ENCODE data around the gene FGGY.
"Not testable (repeated sequence)": the region's sequence is repeated elsewhere in the genome, so short reads cannot be mapped to it uniquely, and the experiment has no call there.

The FGGY gene

DNA sequence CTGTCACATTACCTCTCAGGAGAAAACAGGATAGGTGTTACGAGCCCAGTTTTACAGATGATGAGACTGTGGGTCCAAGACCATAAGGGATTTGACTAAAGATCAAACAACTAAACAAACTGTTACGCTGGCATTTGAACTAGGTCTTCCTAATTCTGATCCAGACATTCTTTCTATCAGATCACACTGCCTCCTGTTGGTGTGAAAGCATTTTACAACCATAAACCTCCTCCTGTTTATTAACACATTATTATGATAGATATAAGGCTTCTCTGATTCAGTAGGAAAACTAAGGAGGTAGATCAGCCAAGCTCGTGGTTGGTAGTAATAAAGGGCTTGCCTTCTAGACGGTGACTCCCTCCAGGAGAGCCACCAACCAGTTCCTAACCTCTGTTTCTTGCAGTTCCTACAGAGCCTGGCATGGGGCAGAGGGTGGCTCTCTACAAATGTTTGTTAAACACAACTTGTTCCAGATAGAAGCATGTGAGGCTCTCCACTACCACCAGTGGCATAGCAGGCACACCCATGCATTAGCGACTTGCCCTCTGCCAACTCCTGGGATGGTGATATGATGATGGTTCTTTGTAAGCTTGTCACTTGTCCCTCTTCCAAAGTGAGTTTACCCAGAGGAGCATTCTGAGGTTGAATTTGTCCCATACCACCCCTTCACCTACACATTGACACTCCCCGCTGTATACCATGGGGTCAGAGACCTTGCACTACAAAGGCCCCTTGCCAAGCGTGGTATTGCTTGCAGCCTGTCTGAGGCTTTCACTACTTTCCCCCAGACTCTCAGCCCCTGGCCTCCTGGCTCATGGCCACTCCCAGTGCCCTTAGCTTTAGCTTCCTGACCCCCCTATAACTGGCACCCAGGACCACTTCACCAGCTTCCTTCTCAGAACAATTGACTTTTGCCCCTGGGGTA is 421.4 kb downstream of the FGGY start:
- DNase-seq = no peak

DNA sequence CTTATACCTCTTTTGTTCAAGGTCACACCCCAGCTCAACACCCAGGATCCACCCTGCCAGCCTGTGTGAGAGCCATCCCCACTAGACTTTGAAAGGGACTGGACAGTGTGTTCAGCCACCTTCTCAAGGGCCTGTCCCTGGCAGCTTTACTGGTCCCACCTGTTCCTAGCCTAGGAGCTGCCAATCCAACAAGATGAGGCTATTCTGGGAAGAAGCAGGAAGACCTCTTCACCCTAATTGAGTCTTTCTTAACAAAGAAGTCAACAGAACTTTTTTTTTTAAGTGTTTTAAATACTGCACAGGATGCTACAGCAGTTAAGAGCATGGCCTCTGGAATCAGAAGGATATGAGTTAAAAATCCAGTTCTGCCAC is 422.1 kb downstream of the FGGY start:
- no peak for DNase-seq

DNA sequence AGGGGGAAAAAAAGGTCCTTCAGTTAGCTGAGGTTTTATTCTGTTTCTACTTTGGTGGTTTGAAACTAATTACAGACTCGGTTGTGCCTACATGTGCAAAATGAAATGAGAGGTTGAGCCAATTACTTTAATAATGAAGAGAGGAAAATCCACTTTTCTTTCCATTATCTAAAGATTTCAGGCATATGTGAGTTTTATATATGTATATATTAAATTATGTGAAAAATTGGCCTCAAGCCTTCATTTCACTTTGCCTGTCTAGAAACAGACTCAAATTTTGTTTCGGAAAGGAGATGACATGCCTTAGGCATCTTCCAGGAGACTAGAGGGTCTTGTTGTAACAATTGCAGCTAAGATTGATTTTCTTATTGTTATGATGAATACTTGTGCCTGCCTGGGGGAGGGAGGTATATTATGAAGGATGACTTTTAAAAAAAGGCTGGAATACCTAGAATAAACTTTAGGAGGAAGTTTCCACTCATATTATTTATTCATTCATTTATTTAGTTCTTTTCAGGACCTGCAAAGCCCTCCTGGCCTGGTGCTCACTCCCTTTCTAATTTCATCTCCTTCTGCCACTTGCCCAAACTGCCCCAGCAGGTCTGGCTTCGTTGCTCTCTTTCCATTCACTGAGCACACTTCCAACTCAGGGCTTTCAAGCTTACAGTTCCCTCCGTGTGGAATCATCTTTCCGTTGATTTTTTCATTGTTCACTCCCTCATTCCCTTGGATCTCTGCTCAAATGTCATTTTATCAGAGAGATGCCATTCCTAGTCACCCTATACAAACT is 423.6 kb downstream of the FGGY start:
- DNase-seq = no peak

DNA sequence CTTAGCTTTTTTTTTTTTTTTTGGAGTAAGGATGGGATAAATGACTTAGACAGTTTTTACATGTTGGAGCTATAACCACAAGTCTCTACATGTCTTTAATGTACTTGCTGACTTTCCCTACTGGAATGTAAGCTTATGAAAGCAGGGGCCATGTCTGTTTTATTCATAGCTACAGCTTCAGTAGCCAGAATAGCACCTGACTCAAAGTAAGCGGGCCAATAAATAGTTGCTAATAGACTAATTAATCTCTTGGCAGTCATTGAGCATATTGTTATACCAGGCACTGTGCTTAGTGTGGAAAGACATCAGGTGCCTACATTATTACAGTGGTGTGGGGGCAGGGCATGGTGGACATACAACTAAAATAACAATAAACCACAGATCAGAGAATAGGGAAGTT is 433.4 kb downstream of the FGGY start:
- no peak for DNase-seq

DNA sequence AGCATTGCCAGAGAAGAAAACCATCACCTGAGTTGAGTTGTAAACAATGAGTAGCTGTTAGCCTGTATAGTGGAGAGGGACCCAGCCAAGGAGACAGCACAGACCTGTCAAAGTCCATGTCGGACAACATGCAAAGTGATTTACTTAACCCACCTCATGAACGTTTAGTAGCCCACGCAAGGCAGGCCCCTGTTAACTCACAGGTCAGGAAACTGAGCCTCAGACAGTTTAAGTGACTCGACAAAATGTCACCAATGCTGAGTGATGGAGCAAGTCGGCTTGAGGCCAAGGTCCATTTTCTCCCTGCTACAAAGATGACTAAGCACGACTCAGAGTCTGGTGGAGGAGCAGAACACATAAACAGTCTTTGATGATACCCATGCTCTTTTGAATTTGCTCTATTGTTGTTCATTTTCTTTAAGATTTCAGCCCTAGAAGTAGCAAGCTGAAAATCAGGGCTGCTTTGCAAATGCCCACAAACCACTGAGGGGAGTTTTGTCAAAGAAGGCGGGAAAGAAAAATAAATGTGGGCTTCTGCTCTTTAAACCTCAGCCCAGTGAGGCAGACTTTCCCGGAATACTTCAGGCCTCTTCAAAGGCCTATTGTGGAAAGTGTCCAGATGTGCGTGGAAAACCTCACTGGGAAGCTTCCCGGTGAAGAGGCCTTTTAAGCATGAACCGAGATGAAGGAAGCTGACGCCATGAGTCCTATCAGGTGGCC is 434.0 kb downstream of the FGGY start:
- DNase-seq = no peak

DNA sequence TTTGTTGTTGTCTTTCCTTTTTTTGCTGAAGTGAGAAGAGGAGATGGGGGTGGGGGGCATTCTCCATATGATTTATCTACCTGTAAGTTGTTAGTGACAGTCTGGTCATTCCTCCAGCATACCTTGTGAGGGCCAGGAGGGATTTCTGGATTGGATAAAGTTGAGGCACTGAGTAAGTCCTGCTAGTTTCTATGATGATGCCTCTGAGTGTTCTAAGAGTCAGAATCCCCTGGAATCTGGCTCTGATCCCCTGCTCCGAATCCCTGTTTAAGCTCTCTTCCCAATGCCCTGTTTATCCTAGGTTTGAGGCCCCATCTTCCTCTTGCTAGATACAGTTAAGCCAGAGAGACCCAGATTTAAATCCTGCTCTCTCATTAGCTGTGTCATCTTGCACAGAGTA is 434.7 kb downstream of the FGGY start:
- no peak for DNase-seq

DNA sequence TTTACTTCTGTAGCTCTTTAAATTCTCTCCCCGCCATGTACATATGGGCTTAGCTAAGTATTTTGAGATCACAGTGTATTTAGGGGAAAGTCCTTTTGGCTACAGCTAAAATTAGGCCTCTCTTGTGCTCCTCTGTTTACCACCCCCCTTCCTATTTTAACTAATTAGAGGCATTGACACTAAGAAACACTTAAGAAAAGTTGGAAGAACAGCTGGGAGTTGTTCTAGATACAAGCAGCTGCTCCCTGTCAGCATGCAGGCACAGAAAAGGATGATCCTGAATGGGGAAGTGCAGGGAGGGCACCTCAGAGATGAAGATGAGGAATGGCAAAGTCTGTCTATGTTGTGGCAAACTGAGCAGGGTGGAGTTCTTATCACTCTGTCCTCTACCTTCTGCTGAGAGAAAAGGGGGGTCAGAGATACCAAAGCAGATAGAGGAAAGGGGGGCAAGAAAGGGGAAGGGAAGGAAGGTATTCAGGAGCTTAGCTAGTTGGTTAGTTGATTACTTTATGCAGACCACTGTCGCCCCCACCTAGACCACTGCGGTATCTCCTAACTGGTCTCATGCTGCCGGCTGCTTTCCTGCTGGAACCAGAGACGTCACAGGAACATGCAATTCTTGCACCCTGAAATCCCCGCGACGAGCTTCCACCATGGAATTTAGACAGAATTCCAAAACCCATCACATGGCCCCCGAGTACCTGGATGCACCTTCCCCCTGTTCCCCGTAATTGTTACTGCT is 435.5 kb downstream of the FGGY start:
- no peak for DNase-seq

DNA sequence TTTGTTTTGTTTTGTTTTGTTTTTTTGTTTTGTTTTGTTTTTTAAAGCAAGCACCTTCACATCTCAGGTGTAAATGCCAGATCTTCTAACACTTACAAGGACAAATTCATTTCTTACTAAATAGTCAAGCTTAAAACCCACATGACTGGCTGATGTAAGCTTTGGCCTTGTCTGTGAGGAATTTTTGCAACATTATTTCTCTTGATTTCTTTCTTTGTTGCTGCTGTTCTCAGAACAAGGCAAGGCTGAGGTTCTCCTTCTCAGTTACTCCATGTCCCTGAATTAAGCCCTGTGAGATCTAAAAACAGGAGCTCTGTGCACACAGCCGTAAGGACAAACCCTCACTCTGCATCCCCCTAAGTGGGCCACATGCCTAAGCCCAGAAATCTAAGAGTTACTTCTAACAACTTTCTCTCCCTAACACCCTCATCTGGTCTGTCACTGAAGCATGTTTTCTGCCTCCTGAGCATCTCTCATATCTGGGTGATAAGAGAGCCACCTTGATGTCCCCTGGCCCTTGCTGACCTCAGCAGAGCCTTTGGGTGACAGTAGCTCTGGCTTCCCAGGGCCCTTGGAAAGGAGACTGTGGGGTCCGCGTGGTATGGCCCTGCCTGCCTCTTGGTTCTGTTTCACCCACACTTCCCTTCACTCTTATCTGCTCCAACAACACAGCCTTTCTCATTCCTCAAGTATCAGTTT is 436.7 kb downstream of the FGGY start:
- no peak for DNase-seq

DNA sequence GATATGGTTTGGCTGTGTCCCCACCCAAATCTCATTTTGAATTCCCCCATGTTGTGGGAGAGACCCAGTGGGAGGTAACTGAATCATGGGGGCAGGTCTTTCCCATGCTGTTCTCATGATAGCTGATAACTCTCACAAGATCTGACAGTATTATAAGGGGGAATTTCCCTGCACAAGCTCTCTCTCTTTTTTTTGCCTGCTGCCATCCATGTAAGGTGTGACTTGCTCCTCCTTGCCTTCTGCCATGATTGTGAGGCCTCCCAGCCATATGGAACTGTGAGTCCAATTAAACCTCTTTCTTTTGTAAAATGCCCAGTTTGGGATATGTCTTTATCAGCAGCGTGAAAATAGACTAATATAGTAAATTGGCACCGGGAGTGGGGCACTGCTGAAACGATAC is 439.0 kb downstream of the FGGY start:
- DNase-seq = not testable (repeated sequence)

DNA sequence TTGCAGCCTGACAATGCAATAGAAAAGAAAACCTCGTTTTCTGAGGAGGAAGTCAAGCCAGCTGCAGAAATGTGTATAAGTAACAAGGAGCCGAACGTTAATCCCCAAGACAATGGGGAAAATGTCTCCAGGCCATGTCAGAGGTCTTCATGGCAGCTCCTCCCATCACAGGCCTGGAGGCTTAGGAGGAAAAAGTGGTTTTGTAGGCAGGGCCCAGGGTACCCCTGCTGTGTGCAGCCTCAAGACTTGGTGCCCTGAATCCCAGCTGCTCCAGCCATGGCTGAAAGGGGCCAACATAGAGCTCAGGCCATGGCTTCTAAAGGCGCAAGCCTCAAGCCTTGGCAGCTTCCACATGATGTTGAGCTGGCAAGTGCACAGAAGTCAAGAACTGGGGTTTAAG is 439.9 kb downstream of the FGGY start:
- no peak for DNase-seq

DNA sequence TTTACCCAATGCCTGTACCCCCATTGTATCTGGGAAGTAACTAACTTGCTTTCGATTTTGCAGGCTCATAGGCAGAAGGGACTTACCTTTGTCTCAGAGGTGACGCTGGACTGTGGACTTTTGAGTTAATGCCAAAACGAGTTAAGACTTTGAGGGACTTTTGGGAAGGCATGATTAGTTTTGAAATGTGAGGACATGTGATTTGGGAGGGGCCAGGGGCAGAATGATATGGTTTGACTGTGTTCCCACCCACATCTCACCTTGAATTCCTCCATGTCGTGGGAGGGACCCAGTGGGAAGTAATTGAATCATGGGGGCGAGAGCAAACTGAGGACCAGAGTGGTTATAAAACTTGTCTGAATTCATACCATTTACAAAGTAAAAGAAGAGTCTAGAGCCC is 440.7 kb downstream of the FGGY start:
- DNase-seq = no peak

DNA sequence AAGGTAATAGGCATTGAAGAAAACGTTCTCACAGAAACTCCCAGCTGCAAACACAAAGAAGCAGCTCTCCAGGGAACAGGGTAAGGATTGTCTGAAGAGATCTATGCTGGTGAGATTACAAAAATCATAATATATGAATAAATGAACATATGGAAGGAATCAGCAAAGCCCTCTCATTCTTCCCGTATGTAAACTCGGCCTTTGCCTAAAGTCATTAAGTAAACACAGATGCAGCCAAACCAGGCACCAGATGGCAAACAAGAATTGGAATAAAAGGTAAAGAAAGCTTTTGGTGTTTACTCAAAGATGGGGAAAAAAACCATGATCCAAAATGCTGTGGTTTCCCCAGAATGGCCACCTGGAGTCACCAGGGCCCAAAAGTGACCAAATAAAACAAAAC is 441.3 kb downstream of the FGGY start:
- DNase-seq = no peak

DNA sequence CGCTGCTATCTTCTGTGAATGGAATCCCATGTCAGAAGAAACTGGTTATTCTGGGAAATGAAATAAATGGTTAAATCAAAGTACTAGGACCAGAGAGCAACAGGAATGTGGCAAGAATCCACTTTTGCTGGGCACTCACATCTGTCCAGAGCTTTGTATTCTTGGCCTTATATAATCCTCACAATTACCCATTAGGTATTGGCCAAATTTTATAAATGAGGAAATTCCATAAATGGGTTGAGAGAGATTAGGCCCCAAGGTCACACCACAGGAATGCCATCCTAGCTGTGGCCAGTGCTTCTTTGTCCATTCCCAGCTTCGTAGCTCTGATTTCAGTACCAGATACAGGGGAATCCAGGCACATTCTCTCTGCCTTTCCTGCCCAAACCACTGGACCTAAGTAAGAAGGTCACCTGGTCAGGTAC is 441.7 kb downstream of the FGGY start:
- no peak for DNase-seq

DNA sequence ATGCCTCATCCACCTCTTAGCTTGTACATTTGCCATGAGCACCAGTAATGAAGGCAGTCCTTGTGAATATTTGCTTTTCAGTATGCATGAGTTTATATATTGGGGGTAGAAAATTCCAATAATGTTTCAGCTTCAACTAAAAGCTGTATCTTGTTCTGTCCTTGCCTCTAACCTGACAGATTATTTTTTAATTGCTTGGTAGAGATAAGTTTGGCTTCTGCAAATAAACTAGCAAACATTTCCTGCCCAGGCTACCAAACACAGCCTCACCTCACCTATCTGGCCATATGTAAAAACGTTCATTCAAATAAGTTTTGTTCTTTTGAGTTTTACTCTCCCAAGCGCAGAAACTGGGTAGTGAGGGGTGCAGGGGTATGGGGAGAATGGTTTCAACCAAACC is 442.2 kb downstream of the FGGY start:
- DNase-seq = no peak

DNA sequence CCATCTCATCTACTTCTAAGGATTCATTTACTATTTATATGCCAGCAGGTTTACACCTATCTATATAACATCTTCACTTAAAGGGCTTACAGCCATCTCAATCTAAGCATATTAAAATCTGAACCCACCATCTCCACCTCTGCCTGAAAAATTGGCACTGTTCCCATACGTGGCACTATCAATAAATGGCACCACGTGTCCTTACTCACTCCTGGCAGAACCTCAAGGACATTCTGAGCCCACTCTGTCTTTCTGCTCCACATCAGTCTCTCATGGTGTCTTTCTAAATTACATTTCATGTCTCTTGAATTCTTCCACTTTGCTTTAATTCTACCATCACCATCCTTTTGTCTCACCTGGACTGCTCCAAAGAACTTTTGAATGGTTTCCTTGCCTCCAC is 445.6 kb downstream of the FGGY start:
- no peak for DNase-seq

DNA sequence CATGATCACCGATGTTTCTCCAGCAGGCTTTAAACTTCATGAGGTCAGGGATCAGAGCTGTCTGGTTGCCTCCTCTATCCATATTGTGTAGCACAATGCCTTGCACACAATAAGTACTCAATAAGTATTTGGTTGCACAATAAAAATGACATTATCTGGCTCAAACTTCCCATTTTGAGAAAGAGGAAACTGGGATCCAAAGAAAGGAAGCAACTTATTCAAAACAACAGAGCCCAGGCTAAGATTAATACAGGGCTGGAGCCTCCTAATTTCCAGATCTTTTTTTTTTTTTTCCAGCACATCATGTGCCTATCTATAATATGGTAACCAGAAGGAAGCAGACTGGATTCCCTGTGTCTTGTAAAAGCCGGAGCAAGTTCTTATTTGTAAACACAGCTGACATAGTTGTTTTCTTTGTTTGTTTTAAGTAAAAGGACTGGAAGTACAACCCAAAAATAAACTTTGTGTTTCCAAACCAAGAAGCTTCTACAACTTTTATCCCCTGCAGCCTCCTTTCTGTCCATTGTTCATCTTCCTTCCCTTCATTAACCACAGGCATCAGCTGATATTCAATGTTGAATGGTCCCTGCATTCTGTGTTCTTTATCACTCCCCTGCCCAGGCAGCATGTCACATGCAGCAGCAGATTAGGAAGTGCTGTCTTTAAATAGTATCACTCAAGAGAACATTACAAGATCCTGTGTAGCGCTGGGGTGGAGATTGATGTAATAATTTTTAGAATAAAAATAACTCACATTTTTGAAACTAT is 446.6 kb downstream of the FGGY start:
- no peak for DNase-seq

DNA sequence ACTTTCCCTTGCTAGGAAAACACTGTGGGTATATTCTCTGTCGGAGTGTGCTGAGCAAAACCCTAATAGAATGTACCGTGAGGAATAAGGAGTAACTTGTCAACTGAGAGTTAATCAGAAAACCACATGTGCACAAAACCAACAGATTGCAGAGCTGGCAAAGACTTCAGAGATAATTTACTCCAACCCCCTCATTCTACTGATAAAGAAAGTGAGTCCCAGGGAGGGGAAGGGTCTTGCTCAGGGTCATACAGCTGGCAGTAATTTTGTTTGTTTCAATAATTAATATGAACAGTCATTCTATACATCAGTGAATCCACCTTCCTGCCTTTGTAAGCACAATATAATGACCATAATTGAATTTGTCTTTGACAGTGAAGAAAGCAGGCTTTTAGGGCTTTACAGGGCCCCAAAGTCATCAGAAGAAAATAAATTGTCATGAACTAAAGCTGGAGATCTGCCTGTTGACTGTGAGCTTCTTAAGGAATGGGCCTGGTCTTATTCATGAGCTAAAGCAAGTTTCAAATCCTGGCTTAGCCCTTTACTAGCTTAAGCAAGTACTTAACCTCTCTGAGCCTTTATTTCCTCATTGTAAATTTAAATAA is 450.6 kb downstream of the FGGY start:
- no peak for DNase-seq

DNA sequence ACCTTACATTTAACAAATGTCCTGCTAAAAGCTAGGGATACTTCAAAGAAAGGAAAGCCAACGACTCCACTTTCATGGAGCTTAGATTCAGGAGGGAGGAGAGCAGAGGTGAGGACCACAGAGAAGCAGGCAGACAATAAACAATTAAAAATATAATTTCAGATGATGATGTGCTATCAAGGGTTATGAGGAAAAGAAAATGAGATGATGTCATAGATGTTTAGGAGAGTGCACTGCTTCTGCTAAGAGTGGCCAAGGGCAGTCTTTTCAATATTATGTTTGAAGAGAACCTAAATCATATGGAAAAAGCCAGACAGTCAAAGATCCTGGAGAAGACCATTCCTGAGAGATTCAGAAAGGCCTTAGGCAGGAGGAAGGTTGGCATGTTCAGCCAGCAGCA is 451.2 kb downstream of the FGGY start:
- no peak for DNase-seq

DNA sequence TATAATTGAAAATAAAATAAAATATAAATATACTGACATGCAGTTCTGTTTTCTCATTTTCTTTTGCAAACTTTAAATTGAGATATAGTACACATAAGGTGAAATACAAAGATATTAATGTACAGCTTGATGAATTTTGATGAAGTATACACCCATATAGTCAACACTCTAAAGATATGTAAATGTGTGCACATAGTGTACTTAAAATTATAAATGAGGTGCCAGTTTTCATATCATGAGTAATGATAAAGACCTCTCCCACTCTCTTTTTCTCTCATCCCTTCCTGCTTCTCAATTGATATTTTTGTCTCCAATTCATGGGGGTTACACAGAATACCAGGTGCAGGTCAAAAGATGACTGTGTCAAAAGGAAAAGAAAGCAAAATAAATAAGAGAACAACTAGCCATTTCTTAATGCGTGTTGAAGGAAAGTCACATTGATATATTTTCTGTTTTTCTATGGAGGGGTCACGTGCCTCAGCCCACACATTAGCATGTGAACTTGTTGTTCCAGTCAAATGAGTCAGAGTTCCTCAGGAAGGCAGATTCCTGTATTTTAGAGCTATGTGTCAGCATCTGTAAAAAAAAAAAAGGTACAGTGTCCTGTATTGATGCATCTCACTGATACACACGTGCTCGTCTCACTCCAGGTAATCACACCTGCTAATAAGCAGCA is 453.6 kb downstream of the FGGY start:
- DNase-seq = no peak

DNA sequence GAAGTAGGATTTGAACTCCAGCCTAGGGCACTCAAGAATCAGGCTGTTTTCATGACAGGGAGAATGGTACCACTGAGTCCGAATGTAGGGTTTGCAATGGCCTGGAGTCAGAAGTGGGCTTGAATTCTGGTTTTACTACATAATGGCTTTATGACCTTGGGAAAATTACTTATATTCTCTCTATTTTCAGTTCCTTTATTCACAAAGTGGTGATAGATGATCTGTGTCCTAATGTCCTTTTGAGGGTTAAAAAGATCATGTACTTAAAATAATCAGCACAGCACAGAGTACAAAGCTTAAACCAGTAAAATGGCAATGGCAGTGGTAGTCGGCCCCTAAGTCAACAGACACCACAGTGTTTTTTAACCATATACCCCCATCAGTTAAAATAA is 454.1 kb downstream of the FGGY start:
- no peak for DNase-seq
